GM18858 (cell line): ENCODE data around the gene ADGRD2.
A peak's percentile ranks its signal among the peaks of the same experiment; 100 is the strongest.

Experiments
- ATAC-seq: cut with Tn5 transposase; IDR thresholded peaks from one replicate; pipeline ENCODE4 v1.9.1; 2021; ENCODE audit not compliant: unreplicated experiment

Gene ADGRD2

GRCh38 chr9:124477648-124478285 is 27.5 kb downstream of the ADGRD2 start:
- ATAC-seq = no peak

- ATAC-seq = no peak
These were observed 28.1 kb downstream of the ADGRD2 start for GRCh38 chr9:124478354-124478753.

GRCh38 chr9:124479371-124479770 is 29.1 kb downstream of the ADGRD2 start:
- no peak for ATAC-seq

DNA sequence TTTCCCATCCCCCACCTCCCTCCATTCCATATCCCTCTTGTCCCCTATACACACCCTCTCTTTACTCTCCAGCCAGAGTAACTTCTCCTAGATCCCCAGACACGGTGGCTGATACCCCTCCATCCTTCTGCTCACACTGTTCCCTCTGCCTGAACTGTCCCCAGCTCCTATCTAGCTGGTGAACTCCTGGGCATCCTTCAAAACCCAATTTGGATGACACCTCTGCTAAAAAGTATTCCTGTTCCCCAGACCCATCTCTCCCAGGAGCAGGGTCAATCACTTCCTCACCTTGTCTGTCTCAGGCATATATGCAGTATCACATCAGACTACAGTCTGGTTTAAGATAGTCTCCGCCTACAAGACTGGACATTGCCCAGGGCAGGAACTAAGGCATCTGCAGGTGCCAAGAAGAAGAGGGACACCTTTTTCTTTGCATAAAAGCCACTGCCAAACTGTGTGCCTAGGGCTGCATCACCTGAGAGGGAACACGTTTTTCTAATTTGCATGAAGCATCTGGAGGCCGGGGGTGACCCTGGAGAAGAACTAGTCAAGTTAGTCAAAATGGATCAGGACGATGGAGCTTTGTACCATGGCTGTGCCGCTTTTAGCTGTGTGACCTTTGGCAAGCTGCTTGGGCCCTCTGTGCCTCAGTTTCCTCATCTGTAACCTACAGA is 29.8 kb downstream of the ADGRD2 start:
- no peak for ATAC-seq

GRCh38 chr9:124480621-124480981 is 30.4 kb downstream of the ADGRD2 start:
- ATAC-seq = no peak

GRCh38 chr9:124481115-124481514 is 30.9 kb downstream of the ADGRD2 start:
- ATAC-seq = no peak

GRCh38 chr9:124482431-124483031 is 32.3 kb downstream of the ADGRD2 start:
- no peak for ATAC-seq

DNA sequence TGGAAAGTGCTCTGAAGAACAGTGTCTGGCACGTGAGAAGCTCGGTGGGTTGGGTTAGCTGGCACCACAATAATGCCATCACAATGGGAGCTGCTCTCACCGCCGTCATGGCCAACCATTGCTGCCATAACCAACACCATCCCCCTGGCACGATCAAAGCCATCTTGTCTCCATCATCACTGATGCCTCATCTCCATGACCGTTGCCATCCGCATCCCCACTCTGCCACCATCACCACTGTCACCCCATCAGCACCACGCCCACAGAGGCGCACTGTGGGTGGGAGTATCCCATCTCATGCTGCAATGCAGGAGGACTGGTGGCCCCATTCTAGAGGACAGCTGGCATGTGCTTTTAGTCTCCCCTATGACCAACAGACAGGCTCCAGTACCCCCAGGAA is 33.2 kb downstream of the ADGRD2 start:
- no peak for ATAC-seq

GRCh38 chr9:124485201-124485600 is 35.0 kb downstream of the ADGRD2 start:
- no peak for ATAC-seq

- no peak for ATAC-seq
These were observed 35.7 kb downstream of the ADGRD2 start for GRCh38 chr9:124485936-124486335.

- no peak for ATAC-seq
These were observed 36.6 kb downstream of the ADGRD2 start for GRCh38 chr9:124486778-124487259.

GRCh38 chr9:124487260-124488182 is 37.3 kb downstream of the ADGRD2 start:
- no peak for ATAC-seq

- ATAC-seq = no peak
These were observed 38.5 kb downstream of the ADGRD2 start for GRCh38 chr9:124488641-124489210.

DNA sequence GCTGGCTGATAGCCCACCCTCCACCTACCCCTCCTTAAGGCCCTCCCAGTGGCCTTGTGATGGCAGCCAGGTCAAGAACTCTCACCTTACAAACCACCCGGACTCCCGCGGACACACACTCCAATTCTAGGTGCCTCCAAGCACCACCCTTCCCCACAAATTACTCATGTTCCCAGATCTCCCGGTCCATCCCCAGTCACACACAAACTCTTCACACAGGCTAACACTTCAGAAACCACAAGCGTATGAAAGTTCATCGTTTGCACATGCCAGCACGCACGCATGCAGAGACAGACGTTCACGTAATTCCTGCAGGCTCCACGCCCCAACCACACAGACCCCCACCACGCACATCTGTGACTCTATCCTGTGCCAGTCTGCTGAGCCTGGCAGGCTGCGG is 39.0 kb downstream of the ADGRD2 start:
- ATAC-seq = no peak

- no peak for ATAC-seq
These were observed 39.8 kb downstream of the ADGRD2 start for GRCh38 chr9:124490004-124490403.

DNA sequence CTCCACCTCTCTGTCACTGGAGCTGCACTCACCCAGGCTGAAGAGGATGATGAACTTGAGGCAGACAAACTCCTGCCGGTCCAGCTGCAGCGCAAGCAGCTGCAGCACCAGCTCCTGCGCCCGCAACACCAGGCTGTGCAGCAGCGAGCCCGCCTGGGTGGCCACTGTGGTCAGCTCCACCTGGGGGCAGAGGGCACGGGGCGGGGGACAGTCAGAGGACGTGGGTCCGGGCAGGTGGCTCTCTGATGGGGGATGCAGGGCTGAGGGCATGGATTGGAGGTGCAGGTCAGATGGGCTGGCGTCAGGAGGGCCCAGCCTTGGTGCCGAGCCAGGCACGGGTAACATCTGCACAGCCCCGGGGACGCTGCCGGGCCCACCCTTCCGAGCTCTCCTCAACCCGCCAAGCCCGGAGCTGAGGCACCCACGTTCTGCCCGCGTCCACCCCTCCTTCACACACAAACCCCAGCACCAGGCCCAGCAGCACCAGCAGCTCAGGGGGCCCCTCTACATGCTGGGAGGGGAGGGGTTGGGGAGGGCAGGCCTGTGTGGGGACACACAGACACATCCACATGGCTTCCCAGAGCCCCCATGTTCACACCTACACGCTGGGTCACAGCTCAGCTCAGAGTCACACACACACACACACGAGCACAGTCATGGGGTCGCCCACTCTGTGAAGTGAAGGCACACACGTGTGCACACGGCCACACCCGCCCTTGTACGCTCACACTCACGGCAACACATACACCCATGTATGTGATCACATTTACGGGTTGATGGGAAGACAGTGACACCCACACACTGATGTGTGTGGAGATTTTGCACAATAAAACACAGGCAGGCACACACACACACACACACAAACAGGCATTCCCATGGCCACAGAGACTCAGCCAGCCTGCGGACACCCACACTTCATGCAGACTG is 41.1 kb downstream of the ADGRD2 start:
- no peak for ATAC-seq

- no peak for ATAC-seq
These were observed 42.6 kb downstream of the ADGRD2 start for GRCh38 chr9:124492818-124493217.

GRCh38 chr9:124493218-124493617 is 43.0 kb downstream of the ADGRD2 start:
- ATAC-seq = no peak

- ATAC-seq = peak; percentile 68
These were observed 43.7 kb downstream of the ADGRD2 start for GRCh38 chr9:124493794-124494479.
